Midbrain (tissue), 1 donor: ENCODE measurements around the gene SPACA9.

Experiments used
- DNase-seq: peaks from one replicate; lab custom pipeline; 2025; lab: John Stamatoyannopoulos, UW

SPACA9 gene

GRCh38 chr9:132894346-132894745 lies 15.6 kb downstream of the SPACA9 start:
- no peak for DNase-seq

- DNase-seq = no peak
Observed at GRCh38 chr9:132894862-132895835, 16.5 kb downstream of the SPACA9 start.

- no peak for DNase-seq
Observed at GRCh38 chr9:132896264-132896663, 17.6 kb downstream of the SPACA9 start.

DNA sequence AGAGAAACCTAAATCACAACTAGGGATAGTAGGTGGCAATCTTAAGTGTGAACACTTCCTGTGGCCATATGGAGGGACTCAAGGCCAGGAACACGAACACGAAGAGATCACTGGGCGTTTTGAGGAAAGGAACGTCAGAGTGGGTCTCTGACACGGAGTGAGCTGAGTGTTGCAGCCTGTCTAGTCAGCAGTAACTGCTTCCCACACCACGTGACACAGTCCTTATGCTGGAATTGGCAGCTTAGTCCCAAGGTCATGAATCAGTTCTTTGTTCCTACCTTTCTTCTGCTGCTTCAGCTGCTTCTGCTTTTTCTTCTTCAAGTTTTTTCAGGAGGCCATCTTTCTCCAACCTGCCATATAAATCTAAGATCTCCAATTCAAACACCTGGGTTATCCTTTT lies 18.2 kb downstream of the SPACA9 start:
- DNase-seq = peak; percentile 89

- no peak for DNase-seq
Observed at GRCh38 chr9:132898051-132898450, 19.4 kb downstream of the SPACA9 start.

GRCh38 chr9:132901858-132902831 lies 23.4 kb downstream of the SPACA9 start:
- peak; percentile 82 for DNase-seq

DNA sequence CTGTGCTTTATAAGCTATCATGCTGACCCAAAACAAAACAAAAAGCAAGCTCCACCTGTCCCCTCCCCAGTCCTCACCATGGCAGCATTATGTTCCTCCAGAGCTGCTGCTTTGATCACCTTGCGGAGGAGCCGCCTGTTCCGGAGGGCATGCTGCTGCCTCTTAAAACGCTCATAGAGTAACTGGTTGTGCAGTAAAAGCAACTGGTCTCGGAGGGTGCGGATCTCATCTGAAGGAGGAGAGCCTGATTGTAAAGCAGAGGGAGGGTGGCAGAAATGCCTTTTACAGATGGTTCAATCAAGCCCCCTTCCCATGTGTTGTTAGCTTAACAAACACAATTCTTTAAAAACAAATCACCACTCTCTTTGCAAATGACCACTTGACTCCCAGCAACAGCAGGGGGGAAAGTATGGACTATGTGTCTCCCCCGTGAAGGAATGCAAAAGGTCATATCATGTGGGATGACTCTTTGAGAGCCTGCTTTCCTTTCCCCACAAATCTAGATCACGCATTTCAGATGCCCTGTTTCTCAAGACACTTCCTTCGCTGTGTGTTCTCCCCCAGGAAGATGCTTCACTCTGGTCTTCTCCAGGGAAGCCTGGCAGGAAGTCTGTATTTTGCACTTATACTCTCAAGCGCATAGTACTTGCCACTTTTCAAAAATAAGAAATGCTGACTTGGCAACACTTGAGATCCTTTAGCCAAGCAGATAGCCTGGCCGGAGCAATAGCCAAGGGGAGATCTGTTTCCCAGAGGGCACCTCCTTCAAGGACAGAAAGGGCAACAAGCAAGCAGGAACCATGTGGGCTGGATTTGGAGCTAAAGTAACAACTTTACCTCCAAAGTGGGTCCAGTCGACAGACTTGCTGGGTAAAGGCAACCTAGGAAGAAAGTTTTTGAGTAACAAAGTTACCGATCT lies 25.1 kb downstream of the SPACA9 start:
- DNase-seq = no peak

- DNase-seq = no peak
Observed at GRCh38 chr9:132905726-132906125, 27.0 kb downstream of the SPACA9 start.

DNA sequence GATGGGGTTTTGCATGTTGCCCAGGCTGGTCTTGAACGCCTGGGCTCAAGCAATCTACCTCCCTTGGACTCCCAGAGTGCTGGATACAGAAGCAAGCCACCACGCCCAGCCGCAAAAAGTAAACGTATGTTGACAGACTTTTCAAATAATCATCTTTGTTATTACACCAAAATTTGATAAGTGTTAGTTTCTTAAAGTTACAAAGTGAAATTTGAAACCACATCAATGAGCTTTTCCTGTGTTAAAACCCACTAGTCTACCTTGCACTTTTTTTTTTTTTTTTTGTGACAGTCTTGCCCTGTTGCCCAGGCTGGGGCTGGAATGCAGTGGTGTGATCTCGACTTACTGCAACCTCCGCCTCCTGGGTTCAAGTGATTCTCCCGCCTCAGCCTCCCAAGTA lies 29.9 kb downstream of the SPACA9 start:
- no peak for DNase-seq

- DNase-seq = no peak
Observed at GRCh38 chr9:132909311-132909710, 30.6 kb downstream of the SPACA9 start.

DNA sequence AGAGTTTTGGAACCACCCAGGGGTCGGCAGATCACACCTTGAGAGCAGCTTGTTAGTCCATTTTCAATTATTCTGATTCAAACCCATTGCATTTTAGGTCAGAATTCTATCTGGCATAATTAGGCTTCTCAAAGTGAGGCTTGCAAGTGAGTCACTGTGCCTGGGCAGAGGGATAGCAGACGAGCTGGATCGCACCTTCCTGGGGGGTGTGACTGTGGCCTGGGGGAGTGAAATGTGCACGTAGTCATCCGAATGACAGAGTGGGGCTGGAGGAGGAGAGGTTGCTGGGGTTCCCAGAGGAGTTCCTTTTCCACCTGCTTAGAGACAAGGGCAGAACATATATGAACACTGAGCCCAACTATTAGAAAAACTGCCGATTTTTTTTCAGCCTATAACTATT lies 31.7 kb downstream of the SPACA9 start:
- DNase-seq = no peak

GRCh38 chr9:132912131-132912530 lies 33.4 kb downstream of the SPACA9 start:
- no peak for DNase-seq

GRCh38 chr9:132914924-132915323 lies 36.2 kb downstream of the SPACA9 start:
- DNase-seq = no peak

- no peak for DNase-seq
Observed at GRCh38 chr9:132919614-132920268, 41.0 kb downstream of the SPACA9 start.

DNA sequence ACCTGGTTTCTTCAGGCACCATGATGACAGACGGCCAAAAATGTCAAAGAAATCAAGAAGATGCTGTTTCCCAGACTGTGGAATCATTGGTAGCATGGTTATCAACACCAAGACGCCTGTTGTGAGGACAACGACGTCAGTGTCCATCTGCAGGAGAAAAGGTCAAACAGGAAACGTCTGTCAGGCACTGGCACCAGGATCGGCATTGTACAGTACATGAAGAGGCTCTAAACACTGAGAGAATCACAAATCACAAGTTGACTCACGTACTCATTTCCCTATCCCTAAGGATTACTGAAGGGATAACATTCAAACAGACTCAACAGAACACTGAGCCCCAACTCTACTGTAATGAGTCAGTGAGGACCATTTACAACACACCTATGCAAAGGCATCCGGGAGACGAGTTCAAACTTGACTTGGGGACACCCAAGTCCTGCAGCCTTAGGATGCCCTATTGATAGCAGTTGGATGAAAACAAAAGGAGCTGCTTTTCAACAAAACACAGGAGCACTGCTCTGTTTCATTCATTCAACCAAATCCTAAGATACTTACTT lies 44.7 kb downstream of the SPACA9 start:
- DNase-seq = no peak

- no peak for DNase-seq
Observed at GRCh38 chr9:132927704-132928103, 49.0 kb downstream of the SPACA9 start.

DNA sequence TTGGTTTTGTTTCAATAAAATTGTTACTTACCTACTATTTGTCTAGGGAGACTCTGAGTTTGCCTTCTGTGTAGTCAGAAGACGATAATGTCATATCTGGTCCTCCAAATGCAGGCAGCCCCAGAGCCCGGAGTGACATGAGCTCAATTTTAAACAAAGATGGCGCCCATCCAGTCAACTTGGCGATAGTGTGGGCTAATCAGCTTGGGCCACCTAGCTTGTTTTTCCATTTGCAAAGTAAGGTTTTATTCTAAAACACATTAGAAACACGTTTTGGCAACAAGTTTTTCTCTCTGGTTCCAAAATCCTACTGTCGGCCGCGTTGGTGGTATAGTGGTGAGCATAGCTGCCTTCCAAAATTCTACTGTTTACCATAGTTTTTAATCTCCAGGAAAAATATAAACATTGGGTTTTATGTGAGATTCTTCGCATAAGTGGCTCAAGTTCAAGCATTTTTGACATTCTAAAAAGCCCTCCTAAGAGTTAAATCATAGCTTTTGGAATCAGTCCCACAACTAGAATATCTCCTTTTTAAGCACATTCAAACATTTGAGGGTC lies 52.6 kb downstream of the SPACA9 start:
- DNase-seq = no peak

- DNase-seq = no peak
Observed at GRCh38 chr9:132935026-132935425, 56.3 kb downstream of the SPACA9 start.

DNA sequence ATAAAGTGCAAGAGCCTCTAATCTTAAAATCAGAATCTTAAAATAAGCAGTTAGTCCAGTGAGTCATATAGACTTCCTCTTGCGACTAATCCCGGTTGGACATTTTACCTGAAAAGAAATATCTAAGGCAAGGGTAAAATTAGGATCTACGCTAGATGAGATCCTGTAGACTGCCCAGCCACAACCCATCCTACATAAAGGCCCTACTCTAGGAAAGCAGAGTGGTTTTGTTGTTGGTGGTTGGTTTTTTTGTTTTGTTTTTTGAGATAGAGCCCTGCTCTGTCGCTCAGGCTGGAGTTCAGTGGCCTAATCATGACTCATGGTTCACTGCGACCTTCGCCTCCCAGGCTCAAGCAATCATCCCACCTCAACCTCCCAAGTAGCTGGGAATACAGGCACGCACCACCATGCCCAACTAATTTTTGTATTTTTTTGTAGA lies 58.8 kb downstream of the SPACA9 start:
- no peak for DNase-seq

GRCh38 chr9:132939169-132939568 lies 60.5 kb downstream of the SPACA9 start:
- no peak for DNase-seq
